Smooth muscle cell (in vitro differentiated cells): ENCODE measurements around the gene DPP6. TPM values are rescaled to one million over a fixed set of nuclear protein-coding genes. Genes with fewer than 3 reads are reported as not detected.

Source experiments
- DNase-seq: peaks from one replicate; lab custom pipeline; 2025; ENCODE audit not compliant: unreplicated experiment; lab: John Stamatoyannopoulos, UW
- H2AFZ ChIP-seq: fragments of 200-600 bp; sonication (generic); 2 replicates; pipeline ENCODE4 v1.6.0; 2016; ENCODE audit warnings: antibody characterized with exemption, low read depth, mild to moderate bottlenecking
- H3F3A ChIP-seq: fragments of 200-600 bp; sonication (generic); 2 replicates; pipeline ENCODE4 v1.6.0; 2017; ENCODE audit warnings: antibody characterized with exemption, low read depth
- H3K27ac ChIP-seq: fragments of 200-600 bp; sonication (generic); 2 replicates; pipeline ENCODE4 v1.5.1; 2016; ENCODE audit warnings: low read depth, mild to moderate bottlenecking
- H3K27me3 ChIP-seq: fragments of 200-600 bp; sonication (generic); 2 replicates; pipeline ENCODE4 v1.6.1; 2016; ENCODE audit warnings: low read depth, mild to moderate bottlenecking
- H3K36me3 ChIP-seq: fragments of 200-600 bp; sonication (generic); 2 replicates; pipeline ENCODE4 v1.5.1; 2016; ENCODE audit warnings: low read depth
- H3K4me1 ChIP-seq: fragments of 200-600 bp; sonication (generic); 2 replicates; pipeline ENCODE4 v1.5.1; 2016; ENCODE audit warnings: low read depth
- H3K4me2 ChIP-seq: fragments of 200-600 bp; sonication (generic); 2 replicates; pipeline ENCODE4 v1.6.0; 2016; ENCODE audit warnings: mild to moderate bottlenecking
- H3K4me3 ChIP-seq: fragments of 200-600 bp; sonication (generic); 2 replicates; pipeline ENCODE4 v1.5.1; 2016; ENCODE audit warnings: mild to moderate bottlenecking
- H3K79me2 ChIP-seq: fragments of 200-600 bp; sonication (generic); 2 replicates; pipeline ENCODE4 v1.6.0; 2016; ENCODE audit warnings: low read depth, mild to moderate bottlenecking
- H3K9ac ChIP-seq: fragments of 200-600 bp; sonication (generic); 2 replicates; pipeline ENCODE4 v1.6.0; 2016; ENCODE audit warnings: low read depth
- H3K9me3 ChIP-seq: fragments of 200-600 bp; sonication (generic); replicated peaks from 2 replicates; pipeline ENCODE4 v1.5.1; 2016; ENCODE audit warnings: low read depth
- H4K20me1 ChIP-seq: fragments of 200-600 bp; sonication (generic); 2 replicates; pipeline ENCODE4 v1.6.0; 2016; ENCODE audit warnings: low read depth
- WGBS: methylation state at CpG from one replicate; pipeline ENCODE4 v1.1.7; 2016; ENCODE audit warnings: low lambda C conversion rate; 5-methylcytosine and 5-hydroxymethylcytosine counted together
- polyA plus RNA-seq: library from polyadenylated mRNA; unstranded; fragments of >200 nt; fragmentation: Nextera tagmentation; extraction: Ambion mirVana; gene quantifications from 2 replicates; pipeline ENCODE4 v1.2.1, GENCODE V29; 2016
- total RNA-seq: library from RNA; depleted of rRNA; stranded (reverse); fragments of >200 nt; gene quantifications from 2 replicates; pipeline ENCODE4 v1.2.3, GENCODE V29; 2014
- TF ChIP-seq, protein P1 (sequence below): fragments of 200-600 bp; sonication (generic); IDR thresholded peaks from 2 replicates; pipeline ENCODE4 v1.5.1; 2017; ENCODE audit warnings: borderline replicate concordance, mild to moderate bottlenecking, antibody characterized with exemption; ENCODE audit not compliant: insufficient read depth, poor library complexity, severe bottlenecking

The DPP6 gene
- total and polyA plus RNA-seq, 2 experiments from 2014 or later = 0.72 TPM; not detected in 1

DNA sequence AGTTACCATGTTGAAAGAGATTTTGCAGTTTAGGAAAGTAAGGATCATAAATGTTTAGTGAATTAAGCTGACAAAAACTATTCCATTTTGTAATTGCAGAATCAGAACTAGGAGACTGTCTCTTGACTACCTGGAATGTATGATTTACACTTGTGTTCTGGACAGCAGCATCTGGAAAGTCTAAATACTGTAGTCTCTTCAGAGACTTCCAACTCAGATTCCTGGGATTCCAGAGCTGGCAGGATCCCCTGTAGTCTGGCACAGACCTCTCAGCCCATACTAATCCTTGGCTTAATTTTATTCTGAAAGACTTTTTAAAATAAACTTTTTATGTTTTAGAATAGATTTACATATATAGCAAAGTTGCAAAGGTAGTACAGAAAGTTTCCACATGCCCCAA, 452.7 kb downstream of the DPP6 start:
- H4K20me1 ChIP-seq = no peaks in the 10 kb centered on the region
- no peak overlapping the region for H3K4me3 ChIP-seq
- no peak overlapping the region for H3K27ac ChIP-seq
- no peaks in the 10 kb centered on the region for H3K27me3 ChIP-seq
- DNase-seq = no peak
- no peaks in the 10 kb centered on the region for H3K36me3 ChIP-seq
- H3K9me3 ChIP-seq = no peaks in the 10 kb centered on the region
- H3F3A ChIP-seq = no peaks in the 10 kb centered on the region
- H2AFZ ChIP-seq = no peak overlapping the region
- TF ChIP-seq, protein P1, sequence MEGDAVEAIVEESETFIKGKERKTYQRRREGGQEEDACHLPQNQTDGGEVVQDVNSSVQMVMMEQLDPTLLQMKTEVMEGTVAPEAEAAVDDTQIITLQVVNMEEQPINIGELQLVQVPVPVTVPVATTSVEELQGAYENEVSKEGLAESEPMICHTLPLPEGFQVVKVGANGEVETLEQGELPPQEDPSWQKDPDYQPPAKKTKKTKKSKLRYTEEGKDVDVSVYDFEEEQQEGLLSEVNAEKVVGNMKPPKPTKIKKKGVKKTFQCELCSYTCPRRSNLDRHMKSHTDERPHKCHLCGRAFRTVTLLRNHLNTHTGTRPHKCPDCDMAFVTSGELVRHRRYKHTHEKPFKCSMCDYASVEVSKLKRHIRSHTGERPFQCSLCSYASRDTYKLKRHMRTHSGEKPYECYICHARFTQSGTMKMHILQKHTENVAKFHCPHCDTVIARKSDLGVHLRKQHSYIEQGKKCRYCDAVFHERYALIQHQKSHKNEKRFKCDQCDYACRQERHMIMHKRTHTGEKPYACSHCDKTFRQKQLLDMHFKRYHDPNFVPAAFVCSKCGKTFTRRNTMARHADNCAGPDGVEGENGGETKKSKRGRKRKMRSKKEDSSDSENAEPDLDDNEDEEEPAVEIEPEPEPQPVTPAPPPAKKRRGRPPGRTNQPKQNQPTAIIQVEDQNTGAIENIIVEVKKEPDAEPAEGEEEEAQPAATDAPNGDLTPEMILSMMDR = no peak
- H3K9ac ChIP-seq = no peak overlapping the region
- H3K79me2 ChIP-seq = no peaks in the 10 kb centered on the region
- no peaks in the 10 kb centered on the region for H3K4me1 ChIP-seq
- no peak overlapping the region for H3K4me2 ChIP-seq

GRCh38 chr7:154505362-154505761, 453.2 kb downstream of the DPP6 start:
- DNase-seq = no peak
- Histone ChIP-seq H3K27me3 (no peaks in the 10 kb centered on the region), H3K9me3 (no peaks in the 10 kb centered on the region), H3K9ac (no peak overlapping the region), H3K36me3 (no peaks in the 10 kb centered on the region), H3K4me1 (no peaks in the 10 kb centered on the region), H3K4me2 (no peak overlapping the region), H3K79me2 (no peaks in the 10 kb centered on the region), H2AFZ (no peak overlapping the region), H4K20me1 (no peaks in the 10 kb centered on the region), H3K4me3 (no peak overlapping the region), H3K27ac (no peak overlapping the region), H3F3A (no peaks in the 10 kb centered on the region)
- TF ChIP-seq, protein P1 = no peak
- 93% methylated on average over 4 of the region's 4 CpGs for whole genome bisulfite sequencing

- H3K27me3 ChIP-seq = no peaks in the 10 kb centered on the region
- DNase-seq = no peak
- H3F3A ChIP-seq = no peaks in the 10 kb centered on the region
- H3K4me3 ChIP-seq = no peak overlapping the region
- no peak overlapping the region for H3K4me2 ChIP-seq
- TF ChIP-seq, protein P1 = no peak
- H4K20me1 ChIP-seq = no peaks in the 10 kb centered on the region
- WGBS = 82% methylated on average over 3 of the region's 3 CpGs
- H3K79me2 ChIP-seq = no peaks in the 10 kb centered on the region
- H3K36me3 ChIP-seq = no peaks in the 10 kb centered on the region
- H3K9ac ChIP-seq = no peak overlapping the region
- no peak overlapping the region for H2AFZ ChIP-seq
- no peak overlapping the region for H3K27ac ChIP-seq
- no peaks in the 10 kb centered on the region for H3K4me1 ChIP-seq
- H3K9me3 ChIP-seq = no peaks in the 10 kb centered on the region
These were observed 457.0 kb downstream of the DPP6 start for GRCh38 chr7:154509192-154509591.

DNA sequence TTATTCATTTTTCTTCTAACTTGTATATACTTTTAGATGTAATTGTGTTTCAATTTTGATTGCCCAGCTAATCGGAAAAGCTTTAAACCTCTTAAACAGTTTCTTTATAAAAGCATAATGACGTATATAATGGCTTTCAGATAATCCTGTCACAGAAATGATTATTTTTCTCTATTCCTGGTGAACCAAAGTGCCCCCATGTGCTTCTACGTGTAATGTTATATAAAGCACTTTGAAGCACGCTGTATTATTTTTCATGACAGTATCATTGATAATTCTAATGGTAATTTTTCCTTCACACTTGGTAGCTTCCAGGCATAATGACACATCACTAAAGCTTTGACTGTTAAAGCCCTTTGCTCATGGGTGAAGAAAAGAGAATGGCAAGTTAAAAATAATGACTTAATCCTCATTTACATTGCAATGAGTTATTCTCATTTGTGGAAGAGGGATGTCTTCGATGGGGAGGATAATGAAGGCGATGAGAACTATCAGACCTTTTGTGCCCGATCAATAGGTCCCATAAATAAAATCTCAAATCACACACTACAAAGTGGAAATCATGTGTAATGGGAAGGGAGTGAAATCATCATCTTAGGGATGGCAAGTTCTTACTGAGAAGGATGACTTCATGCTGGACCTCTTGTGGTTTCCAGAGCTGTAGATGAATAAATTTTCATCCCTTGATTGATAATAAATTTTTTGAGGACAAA, 460.1 kb downstream of the DPP6 start:
- TF ChIP-seq, protein P1 = no peak

More for the DNA sequence above, 460.1 kb downstream of the DPP6 start:
- H3K9me3 ChIP-seq = no peaks in the 10 kb centered on the region
- H3K27me3 ChIP-seq = no peaks in the 10 kb centered on the region
- H3K4me1 ChIP-seq = no peaks in the 10 kb centered on the region
- no peaks in the 10 kb centered on the region for H3K79me2 ChIP-seq
- no peak for DNase-seq
- H3K36me3 ChIP-seq = no peaks in the 10 kb centered on the region
- no peak overlapping the region for H3K27ac ChIP-seq
- H4K20me1 ChIP-seq = no peaks in the 10 kb centered on the region
- no peak overlapping the region for H3K9ac ChIP-seq
- 78% methylated on average over 7 of the region's 7 CpGs for whole genome bisulfite sequencing
- H2AFZ ChIP-seq = no peak overlapping the region
- H3F3A ChIP-seq = no peaks in the 10 kb centered on the region
- no peak overlapping the region for H3K4me3 ChIP-seq
- H3K4me2 ChIP-seq = no peak overlapping the region
